ENCODE data around the gene KBTBD2.
"Not testable (repeated sequence)": the region's sequence is repeated elsewhere in the genome, so short reads cannot be mapped to it uniquely, and the experiment has no call there.

Gene KBTBD2

GRCh38 chr7:32887395-32887794, 4.2 kb downstream of the KBTBD2 start:
- H3K27ac ChIP-seq: no peak overlapping the region
- no peaks in the 10 kb centered on the region for H3K9me3 ChIP-seq
- no peaks in the 10 kb centered on the region for H3K36me3 ChIP-seq
- peaks cover 31 to 38% of the 10 kb centered on the region in 2 experiments for H3K4me1 ChIP-seq (ENCODE audit: control insufficient read depth in 1 of 2, insufficient read depth in 1 of 2, low read depth in 1 of 2, low read length in 1 of 2)
- H3K4me3 ChIP-seq (ENCODE audit: low read depth in 1 of 2, low read length in 1 of 2): no peak overlapping the region
- TF ChIP-seq, protein P1, sequence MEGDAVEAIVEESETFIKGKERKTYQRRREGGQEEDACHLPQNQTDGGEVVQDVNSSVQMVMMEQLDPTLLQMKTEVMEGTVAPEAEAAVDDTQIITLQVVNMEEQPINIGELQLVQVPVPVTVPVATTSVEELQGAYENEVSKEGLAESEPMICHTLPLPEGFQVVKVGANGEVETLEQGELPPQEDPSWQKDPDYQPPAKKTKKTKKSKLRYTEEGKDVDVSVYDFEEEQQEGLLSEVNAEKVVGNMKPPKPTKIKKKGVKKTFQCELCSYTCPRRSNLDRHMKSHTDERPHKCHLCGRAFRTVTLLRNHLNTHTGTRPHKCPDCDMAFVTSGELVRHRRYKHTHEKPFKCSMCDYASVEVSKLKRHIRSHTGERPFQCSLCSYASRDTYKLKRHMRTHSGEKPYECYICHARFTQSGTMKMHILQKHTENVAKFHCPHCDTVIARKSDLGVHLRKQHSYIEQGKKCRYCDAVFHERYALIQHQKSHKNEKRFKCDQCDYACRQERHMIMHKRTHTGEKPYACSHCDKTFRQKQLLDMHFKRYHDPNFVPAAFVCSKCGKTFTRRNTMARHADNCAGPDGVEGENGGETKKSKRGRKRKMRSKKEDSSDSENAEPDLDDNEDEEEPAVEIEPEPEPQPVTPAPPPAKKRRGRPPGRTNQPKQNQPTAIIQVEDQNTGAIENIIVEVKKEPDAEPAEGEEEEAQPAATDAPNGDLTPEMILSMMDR (IDR thresholded peaks at IDR 0.05): no peak
- no peaks in the 10 kb centered on the region for H3K27me3 ChIP-seq

- H3K36me3 ChIP-seq: peaks cover 13% of the 10 kb centered on the region
- peaks cover 11 to 13% of the 10 kb centered on the region in 2 experiments for H3K4me1 ChIP-seq (ENCODE audit: control insufficient read depth in 1 of 2, insufficient read depth in 1 of 2, low read depth in 1 of 2, low read length in 1 of 2)
- peak overlapping the region; percentile 35 for H3K27ac ChIP-seq
- TF ChIP-seq, protein P1 (IDR thresholded peaks at IDR 0.05): no peak
- H3K27me3 ChIP-seq: no peaks in the 10 kb centered on the region
- no peaks in the 10 kb centered on the region for H3K9me3 ChIP-seq
- H3K4me3 ChIP-seq (ENCODE audit: low read depth in 1 of 2, low read length in 1 of 2): no peak overlapping the region
Measured at GRCh38 chr7:32881074-32881982, 10.2 kb downstream of the KBTBD2 start.

GRCh38 chr7:32879460-32879859, 12.1 kb downstream of the KBTBD2 start:
- no peak overlapping the region for H3K4me3 ChIP-seq (ENCODE audit: low read depth in 1 of 2, low read length in 1 of 2)
- peaks cover 22% of the 10 kb centered on the region for H3K36me3 ChIP-seq
- H3K27me3 ChIP-seq: no peaks in the 10 kb centered on the region
- peaks cover 11 to 13% of the 10 kb centered on the region in 2 experiments for H3K4me1 ChIP-seq (ENCODE audit: control insufficient read depth in 1 of 2, insufficient read depth in 1 of 2, low read depth in 1 of 2, low read length in 1 of 2)
- TF ChIP-seq, protein P1 (IDR thresholded peaks at IDR 0.05): no peak
- no peaks in the 10 kb centered on the region for H3K9me3 ChIP-seq
- peak overlapping the region; percentile 58 for H3K27ac ChIP-seq

DNA sequence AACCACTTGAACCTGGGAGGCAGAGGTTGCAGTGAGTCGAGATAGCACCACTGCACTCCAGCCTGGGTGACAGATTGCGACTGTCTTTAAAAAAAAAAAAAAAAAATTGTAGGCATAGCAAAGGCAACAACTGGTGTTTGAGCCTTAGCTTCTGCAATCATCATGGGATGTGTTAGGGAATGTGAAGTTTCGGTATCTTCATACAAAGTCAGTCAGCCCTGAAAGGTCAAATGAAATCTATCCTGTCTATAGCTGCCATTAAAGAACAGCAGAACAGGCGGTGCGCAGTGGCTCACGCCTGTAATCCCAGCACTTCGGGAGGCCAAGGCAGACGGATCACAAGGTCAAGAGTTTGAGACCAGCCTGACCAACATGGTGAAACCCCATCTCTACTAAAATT, 13.5 kb downstream of the KBTBD2 start:
- Histone ChIP-seq H3K4me1 (ENCODE audit: control insufficient read depth in 1 of 2, insufficient read depth in 1 of 2, low read depth in 1 of 2, low read length in 1 of 2) (peaks cover 11 to 13% of the 10 kb centered on the region in 2 experiments), H3K36me3 (peaks cover 34% of the 10 kb centered on the region)
- not testable (repeated sequence) for H3K27ac ChIP-seq; H3K4me3 ChIP-seq (ENCODE audit: low read depth in 1 of 2, low read length in 1 of 2); H3K27me3 ChIP-seq; H3K9me3 ChIP-seq

- H3K4me3 ChIP-seq (ENCODE audit: low read depth in 1 of 2, low read length in 1 of 2): no peak overlapping the region
- H3K9me3 ChIP-seq: no peaks in the 10 kb centered on the region
- H3K36me3 ChIP-seq: peaks cover 71% of the 10 kb centered on the region
- no peaks in the 10 kb centered on the region for H3K27me3 ChIP-seq
- TF ChIP-seq, protein P1 (IDR thresholded peaks at IDR 0.05): no peak
- no peak overlapping the region for H3K27ac ChIP-seq
- no peaks in the 10 kb centered on the region for H3K4me1 ChIP-seq (ENCODE audit: control insufficient read depth in 1 of 2, insufficient read depth in 1 of 2, low read depth in 1 of 2, low read length in 1 of 2)
Measured at GRCh38 chr7:32872421-32872820, 19.1 kb downstream of the KBTBD2 start.

DNA sequence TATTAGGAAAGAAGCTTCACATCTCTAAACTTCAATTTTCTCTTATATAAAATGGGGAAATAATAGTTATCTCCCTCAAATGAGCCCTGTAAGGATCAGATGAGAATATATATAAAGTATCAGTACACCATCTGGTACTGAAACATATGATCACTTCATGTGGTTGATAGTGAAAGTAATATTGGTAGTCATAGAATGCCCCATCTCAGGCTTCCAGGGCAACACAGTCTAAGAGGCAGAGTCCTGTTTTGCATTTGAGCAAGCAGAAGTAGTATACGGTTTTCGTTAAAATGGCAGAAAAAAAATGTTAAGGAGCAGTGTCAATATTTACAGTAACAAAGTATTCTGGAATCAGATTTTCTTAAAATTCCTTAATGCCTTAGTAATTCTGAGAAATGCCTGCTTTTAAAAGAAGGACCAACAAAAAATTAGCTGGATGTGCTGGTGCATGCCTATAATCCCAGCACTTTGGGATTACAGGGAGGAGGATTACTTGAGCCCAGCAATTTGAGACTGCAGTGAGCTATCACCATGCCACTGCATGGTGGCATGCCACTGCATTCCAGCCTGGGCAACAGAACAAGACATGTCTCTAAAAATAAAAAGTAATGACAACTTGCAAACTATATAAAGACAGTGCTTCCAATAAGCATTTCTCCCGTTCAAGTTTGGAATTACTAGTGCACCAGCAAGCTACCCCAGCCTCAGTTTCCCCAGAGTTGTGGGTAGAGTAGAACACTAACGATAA, 19.8 kb downstream of the KBTBD2 start:
- Histone ChIP-seq H3K9me3 (no peaks in the 10 kb centered on the region), H3K4me1 (ENCODE audit: control insufficient read depth in 1 of 2, insufficient read depth in 1 of 2, low read depth in 1 of 2, low read length in 1 of 2) (no peaks in the 10 kb centered on the region), H3K36me3 (peaks cover 75% of the 10 kb centered on the region), H3K27ac (no peak overlapping the region), H3K27me3 (no peaks in the 10 kb centered on the region), H3K4me3 (ENCODE audit: low read depth in 1 of 2, low read length in 1 of 2) (no peak overlapping the region)
- TF ChIP-seq, protein P1 (IDR thresholded peaks at IDR 0.05): no peak

All from neutrophil (primary cell).